ENCODE measurements around the gene MTX1.
"Not testable (repeated sequence)": the region's sequence is repeated elsewhere in the genome, so short reads cannot be mapped to it uniquely, and the experiment has no call there.

MTX1 gene

DNA sequence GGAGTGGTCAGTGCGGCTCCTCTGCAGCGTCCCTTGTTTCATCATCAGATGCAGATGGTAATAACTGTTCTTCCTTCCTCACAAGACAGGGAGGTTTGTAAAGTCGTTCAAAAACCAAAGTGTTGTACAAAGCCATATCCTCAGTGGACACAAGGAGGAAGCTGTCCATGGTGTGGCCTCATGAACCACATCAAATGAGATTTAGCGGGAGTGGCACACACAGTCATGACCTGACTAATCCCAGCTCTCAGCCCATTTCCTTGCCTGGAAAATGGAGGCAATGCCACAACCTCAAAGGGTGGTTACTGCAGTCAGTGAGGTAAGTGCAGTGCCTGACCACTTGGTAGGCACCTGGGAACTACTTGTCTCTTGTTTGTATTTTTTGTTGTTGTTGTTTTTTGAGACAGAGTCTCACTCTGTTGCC lies 33.4 kb downstream of the MTX1 start:
- no peak for DNase-seq

DNA sequence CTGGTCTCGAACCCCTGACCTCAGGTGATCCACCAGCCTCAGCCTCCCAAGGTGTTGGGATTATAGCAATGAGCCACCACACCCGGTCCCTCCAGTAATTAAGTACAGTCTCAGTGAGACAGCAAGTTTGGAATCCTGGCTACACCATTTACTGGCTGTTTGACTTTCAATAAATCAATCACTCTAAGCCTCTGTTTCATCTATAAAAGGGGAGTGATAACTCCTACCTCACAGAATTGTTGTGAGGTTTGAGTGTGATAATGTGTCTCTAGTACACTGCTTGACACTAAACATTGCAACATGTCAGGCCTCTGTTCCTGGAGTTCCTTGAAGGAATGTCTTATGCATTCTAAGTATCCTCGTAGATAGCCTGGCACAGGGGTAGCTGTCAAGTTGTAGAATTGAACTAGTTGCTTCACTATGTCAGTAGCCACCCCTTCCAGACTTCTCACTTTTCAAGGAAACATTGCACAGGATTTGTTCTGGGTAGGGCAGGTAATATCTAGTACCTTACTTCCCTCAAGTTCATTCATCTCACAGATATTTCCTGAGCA lies 34.4 kb downstream of the MTX1 start:
- no peak for DNase-seq

DNA sequence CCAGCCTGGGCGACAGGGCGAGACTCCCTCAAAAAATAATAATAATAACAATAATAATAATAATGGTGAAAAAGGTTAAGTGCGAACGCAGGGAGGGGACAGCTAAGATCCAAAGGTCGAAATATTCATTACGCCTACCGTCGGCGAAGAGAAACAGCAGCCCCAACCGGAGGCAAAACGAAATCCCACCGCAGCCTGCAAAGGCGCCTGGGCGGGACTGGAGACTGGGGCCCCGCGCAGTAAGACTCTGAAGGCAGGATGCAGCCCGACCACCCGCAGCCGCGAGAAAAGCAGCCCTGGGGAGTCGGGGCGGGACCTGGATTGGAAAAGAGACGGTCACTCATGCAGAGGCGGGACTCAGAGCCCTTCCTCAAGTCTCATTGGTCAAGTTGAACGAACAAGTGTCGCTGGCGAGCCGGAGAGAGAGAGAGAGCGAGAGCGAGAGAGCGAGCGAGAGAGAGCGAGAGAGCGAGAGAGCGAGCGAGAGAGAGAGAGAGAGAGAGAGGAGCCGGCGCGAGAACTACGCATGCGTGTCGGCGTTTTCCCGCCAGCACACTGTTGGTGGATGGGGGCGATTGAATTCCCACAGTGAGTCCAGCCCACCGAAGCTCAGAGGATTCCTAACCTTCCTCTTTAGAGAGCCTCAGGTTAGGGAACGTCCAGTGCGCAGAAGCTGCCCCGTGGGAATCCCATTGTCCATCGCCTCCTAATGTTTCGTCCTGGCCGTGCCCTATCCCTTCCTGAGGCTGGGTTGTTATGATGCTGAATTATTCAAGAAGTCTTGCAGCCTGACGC lies 36.1 kb downstream of the MTX1 start:
- DNase-seq, result peak; percentile 86

DNA sequence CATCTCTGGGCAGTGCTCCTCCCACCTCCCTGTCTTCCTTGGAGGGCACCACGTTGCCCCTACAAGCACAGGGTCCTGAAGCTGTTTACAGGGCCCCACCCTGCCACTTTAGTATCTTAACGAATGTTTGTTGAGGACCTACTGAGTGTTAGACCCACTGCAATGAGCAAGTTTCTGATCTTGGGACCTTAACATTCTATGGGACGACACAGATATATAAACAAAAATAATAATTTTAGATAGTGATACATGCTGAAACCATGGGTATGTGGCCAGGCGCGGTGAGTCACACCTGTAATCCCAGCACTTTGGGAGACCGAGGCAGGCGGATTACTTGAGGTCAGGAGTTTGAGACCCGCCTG lies 36.6 kb downstream of the MTX1 start:
- DNase-seq, result no peak

DNA sequence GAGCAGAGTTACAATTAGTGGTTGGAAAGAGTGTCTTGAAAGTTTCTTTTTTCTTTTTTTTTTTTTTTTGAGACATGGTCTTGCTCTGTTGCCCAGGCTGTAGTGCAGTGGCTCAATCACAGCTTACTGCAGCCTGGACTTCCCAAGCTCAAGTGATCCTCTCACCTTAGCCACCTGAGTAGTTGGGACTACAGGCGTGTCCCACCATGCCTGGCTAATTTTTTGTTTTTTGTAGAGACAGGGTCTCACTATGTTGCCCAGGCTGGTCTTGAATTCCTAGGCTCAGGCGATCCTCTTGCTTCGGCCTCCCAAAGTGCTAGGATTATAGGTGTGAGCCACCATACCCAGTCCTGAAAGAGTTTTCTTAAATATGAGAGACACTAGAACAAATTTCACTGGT lies 38.3 kb downstream of the MTX1 start:
- not testable (repeated sequence) for DNase-seq

DNA sequence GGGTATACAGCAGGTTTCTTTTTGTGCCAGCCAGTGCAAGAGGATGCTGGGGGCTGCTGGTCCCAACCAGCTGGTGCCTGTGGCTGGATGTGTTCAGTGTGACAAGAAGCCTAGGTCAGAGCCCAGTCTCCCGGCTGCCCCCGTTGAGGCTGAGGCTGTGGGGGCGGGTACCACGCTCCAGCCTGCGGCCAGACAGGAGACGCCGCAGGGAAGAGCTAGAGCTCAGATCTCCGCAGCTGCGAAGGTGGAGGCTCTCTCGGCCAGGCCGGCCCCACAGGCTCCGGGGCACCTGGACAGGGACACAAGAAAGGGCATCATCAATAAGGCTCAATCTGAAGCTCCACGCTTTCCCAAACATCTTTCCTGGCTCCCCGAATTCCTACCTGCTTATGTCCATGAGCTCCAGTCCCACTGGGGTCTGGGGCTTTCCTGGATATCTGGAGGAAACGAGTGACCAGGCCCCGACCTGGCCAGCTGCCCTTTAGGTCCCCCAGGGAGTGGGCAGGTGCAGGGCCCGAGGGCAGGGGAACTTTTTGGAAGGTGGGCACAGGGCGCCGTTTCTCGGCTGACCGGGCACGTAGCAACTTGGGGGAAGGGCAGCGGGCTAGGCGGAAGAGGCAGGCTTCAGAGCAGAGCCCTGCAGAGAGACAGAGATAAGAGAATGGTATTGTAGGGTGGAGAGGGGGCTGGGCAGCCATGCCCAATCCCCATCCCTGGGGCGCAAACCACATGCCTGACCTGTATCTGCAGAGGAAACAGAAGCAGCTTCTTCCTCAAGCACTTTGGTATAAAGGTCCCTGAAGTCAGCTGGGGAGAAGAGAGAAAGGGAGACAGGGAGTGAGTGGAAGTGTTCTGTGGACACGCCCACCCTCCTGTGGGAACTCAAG lies 39.4 kb downstream of the MTX1 start:
- no peak for DNase-seq

DNA sequence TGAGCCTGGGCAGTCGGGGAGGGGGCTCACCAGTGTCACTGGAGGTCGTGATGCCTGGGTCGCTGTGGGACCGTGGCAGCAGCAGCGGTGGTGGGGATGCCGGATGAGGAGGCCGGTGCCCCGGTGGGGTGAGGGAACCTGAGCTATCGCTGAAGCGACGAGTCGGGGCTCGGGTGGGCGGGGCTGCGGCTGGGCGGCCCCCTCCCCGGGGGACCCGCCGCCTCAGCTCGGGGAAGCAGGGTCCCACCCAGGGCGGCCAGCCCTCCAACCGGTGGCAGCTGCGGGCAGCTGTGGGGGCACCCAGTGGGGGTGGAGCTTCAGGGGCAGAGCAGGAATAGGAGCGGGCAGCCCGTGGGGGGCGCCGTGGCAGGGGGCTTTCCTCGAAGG lies 41.7 kb downstream of the MTX1 start:
- DNase-seq, result no peak

DNA sequence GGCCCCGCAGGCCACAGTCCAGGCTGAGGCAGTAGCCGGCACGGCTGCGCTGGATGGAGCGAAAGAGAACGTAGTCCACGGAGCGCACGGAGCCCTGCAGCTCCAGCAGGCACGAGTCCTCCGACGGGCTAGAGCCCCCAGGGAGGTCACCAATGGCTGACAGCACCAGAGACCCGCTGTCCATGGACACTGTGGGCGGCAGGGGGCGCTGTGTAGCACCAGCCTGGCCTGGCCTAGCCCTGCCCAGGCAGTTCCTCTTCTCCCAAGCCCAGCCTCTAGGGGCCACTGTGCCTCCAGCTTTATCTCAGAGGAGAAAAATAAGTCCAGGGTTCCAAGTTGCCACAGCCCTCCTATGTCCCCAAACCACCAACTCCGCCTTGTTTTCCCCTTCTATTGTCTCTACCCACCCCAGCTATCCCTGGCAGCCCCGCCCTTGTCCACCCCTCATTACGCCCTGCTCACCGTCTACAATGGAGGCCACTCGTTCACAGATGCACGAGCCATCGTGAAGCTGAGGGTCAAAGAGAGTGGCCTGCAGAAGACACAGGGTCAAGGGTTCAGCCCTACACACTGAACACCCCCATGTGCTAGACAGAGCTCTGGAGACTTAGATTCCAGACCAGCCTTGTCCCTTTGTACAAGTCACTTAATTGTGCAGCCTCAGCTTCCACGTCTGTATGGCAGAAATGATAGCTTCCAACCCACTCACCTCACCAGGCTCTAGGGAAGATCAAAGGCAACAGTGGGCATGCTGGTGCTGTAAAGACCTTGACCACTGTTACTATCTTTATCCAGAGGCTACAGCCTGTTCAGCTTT lies 42.3 kb downstream of the MTX1 start:
- peak; percentile 96 for DNase-seq

DNA sequence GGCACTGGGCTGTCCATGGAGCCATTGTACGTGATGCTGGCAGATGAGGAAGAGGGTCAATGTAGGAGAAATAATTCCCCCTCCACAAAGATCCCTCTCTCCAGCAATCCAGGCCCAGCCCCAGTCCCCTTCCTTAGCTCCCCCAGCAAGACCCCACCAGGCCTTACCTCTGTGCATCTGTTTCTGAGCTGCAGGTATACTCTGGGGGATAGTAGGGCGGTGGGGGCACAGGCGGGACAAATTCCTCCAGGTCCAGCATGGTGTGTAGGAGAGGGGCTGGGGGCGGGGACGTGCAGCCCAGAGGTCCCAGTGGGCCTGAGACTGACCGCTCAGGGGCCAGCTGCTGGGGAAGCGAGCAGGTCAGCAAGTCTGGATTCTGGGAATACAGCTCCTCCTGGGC lies 43.1 kb downstream of the MTX1 start:
- no peak for DNase-seq

DNA sequence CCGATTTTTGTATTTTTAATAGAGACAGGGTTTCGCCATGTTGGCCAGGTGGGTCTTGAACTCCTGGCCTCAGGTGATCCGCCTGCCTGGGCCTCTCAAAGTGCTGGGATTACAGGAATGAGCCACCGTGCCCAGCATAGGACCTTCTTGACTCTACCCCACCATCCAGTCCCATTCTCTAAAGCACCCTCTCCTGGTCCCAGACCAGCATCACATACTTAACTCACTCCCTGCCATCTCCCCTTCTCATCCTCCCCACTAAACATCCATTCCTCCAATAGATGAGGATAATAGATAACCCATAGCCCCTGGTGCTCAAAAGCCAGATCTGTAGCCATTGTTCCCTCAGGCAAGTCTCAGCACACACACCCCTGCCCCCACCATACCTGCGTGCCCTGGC lies 44.7 kb downstream of the MTX1 start:
- no peak for DNase-seq

DNA sequence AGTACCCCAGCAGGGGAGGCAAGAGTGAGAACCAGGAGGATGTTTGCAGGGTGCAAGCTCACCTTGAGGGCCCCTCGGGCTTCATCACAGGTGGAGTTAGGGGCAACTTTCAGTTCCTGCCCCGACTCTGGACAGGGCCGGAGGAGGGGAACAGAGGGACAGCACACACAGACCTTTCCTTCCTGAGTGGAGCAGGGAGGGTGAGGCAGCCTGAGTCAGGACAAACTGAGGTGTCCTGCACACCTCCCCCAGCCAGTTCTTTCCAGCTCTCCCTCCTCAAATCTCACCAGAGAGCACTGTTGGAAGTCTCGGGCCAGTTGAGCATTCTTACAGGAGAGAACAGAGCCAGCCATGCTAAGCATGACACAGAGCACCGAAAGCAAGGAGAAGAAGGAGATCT lies 45.3 kb downstream of the MTX1 start:
- DNase-seq, result no peak

DNA sequence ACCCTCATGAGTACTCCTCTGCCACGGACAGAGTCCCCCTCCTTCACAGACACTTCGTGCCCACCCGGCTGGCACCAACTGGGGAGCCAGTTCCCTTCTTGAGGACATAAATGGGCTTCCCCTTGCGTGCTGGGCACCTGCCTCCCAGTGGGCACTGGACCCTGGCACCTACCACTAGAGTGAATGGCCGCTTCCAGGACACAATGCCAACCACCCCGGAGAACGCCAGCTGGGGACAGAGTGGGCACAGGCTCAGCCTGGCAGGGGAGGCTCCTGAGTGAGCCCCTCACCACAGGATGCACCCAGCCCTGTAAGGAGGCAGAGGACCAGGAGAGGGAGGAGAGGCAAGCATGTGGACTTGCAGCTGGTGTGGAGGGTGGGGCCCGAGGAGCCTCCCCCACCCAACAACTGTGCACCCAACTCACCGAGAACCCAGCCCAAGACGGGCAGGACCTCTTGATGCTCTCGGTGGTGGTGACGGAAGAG lies 45.8 kb downstream of the MTX1 start:
- DNase-seq, result no peak

DNA sequence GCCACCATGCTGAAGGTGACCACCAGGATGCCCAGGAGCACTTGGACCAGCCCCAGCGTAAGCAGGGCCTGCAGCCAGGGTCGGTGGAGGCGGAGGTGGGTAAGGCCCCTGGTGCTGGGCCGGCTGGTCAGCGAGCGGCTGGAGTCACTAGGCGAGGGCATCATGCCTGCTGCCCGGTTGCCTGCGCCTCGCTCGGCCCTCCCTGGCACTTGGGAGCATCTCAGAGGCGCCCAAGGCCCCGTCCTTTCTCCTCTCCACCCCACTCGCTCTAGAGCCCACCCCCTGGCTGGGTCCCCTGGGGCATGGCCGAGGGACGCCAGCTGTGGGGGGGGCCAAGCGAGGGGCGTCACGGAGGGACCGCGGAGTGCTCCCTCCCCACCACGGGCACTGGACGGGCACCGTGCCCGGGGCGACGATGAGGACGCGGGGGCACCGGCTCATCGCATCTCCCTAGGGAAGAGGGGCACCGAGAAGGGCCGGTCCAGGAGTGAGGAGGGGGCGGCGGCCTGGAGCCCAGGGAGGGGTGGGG lies 46.3 kb downstream of the MTX1 start:
- DNase-seq, result no peak

DNA sequence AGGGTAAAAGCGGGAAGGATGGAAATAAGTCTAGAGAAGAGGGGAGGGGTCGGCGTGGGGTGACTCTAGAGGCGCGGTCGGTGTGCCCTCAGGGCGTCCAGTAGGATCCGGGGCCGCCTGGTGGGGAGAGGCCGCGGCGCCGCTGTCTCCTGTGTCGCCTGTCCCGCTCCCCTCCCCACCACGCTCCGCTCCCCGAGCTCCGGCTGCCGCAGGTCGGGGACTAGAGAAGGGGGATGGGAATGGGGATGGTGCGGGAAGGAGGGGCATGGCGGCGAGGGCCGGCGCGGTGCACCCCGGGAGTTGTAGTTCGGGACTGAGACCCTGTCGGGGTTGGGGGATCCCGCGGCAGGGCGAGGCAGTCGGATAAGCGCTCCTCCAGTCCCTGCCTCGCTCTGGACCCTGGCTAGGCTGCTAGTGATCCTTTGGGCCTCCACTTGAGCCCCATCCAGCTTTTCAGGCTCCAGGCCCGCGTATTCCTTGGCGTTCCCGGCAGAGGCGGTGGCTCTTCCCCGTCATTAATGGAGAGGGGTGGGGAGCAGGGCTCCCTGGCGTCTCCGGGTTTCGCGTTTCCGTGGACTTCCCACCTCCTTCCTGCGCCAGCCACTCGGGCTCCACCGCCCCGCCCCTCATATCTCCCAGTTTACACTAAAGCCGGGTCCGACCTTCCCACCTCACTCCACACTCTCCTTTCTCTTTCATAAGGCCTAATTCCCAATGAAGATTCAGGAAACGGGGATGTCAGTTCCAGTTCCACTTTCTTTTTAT lies 46.9 kb downstream of the MTX1 start, which contains the start of gene ENTREP3:
TSS of gene ENTREP3 (minus strand) at position 241 of the 765 bp plus-strand sequence. CDS start 606 bp downstream, outside the sequence.
- DNase-seq, result peak; percentile 80

DNA sequence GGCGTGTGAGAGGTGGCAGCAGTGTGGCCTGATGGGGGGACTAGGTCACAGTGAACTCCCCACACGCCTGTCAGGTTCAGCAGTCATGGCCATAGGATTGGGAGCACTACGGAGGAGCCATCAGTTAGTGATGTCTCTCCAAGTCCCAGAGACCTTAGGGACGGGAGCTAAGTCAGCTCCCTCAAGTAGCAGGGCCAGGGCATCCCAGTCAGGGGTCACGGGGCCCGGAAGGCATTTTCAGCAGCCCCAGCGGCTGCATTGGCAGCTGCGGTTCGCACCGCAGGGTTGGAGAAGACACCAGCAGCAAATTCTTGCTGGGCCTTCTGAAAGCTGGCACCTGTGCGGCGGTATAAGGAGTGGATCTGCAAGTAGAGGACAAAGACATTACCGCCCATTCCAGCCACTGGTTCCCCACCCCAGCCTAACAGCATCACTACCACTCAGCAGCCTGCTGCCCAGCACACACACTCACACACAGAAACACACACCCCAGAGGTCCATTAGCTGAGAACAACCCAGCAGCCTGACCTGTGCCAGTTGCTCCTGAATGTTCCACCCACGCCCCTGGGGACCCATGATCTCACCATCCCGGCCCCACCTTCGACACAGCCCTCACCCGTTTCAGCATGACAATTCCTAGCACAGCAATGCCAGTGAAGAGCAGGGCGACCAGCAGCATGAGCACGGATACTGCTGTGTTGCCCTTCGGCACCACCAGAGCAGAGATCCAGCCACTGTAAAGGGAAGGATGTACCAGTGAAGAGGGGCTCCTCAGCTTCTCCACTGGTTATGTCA lies 47.8 kb downstream of the MTX1 start:
- DNase-seq, result no peak

DNA sequence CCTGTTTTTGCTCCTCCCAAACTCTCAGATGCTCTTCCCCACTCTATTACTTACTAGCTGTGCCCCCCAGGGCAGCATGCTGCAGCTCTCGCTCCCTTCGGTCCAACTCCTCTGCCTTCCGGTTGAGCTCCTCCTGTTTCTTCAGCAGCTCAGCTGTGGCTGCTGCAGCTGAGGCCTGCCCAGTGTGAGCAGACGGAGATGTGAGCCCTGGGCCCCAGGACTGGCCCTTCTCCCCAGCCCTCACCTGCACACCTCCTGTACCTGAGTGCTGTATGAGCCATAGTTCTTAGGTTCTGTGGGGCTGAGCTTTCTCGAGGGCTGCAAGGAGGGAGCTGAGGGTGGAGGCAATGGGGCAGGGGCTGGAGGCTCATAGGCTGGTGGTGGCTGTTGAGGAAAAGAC lies 51.8 kb downstream of the MTX1 start:
- no peak for DNase-seq

DNA sequence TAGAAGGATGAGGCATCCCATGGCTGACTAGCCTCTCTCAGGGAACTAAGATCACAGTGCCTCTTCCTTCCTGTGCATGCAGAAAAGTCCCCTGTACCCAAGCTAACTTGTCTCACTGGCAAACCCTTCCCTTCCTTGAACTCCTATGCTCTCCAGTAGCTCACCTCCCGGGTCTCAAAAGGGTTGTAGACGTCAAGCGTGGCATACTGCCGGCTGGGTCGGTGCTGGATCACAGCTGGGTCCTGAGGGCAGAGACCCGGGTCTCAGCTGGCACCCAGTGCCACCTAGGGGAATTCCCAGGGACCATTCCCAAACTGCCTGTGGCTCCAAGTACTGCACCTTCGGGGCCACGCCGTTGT lies 53.0 kb downstream of the MTX1 start:
- DNase-seq, result no peak

DNA sequence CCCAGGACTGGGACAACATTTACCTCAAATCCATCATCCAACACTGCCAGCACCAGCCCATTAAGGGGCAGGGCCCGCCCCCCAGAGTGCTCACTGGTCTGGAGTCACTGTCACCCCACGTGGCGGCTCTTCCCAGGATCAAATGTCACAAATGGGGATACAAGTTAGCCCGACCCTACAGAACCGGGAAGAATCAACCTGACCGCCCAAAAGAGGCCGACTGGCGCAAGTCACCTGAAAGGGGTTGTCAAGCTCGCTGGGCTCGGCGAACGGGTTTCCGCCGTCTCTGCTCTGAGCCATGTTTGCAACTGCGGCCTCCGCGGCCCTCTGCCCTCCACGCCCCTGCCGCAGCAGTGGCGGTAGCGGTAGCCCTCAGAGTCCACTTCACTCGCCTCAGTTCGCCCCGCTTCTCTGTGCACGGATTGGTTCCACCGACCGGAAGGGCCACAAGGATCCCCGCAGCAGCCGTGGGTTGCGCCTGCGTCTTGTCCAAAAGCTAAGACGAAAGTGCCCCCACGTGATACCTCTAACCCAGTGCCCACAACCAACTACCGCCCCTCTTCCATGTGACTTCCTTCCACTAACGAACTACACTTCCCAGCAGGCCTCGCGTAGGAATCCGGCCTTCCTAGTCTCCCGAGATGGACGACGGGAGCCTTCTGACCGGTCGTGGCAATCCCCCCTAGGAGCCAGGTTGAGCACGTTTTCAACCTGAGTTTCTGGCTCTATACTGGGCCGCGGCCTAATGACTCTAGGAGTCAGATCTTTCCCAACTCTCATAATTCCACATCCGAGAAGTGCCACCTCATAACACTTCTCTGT lies 53.6 kb downstream of the MTX1 start, which contains the start of gene SCAMP3:
TSS of gene SCAMP3 (minus strand) at position 509 of the 822 bp plus-strand sequence. CDS start at position 300, 209 bp downstream.
- DNase-seq, result peak; percentile 82

DNA sequence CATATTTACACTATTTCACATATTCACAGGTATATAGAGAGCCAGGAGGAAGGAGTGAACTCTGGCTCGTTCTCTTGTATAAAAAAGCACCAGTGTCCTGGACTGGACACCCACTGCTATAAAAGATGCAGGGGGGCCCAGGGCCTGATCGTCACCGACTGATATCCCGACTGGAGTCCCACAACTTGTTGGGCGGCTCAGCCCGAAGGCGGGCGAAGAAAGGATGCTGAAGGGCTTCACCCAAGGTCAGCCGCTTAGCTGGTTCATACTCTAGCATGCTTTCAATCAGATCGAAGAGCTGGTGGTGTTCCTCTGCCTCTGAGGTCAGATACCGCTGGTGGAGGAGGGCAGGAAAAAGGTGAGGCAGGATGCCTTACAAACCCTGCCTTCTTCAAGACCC lies 54.6 kb downstream of the MTX1 start:
- DNase-seq, result no peak

Measured in activated naive CD4-positive, alpha-beta T cell treated with anti-CD3 and anti-CD28 coated beads, Interleukin-2, amount 50 U/mL, for 16 hours (primary cell).